HG03378 (cell line): ENCODE results near the gene C17orf107.

Experiments
- ATAC-seq: cut with Tn5 transposase; IDR thresholded peaks from one replicate; pipeline ENCODE4 v1.9.1; 2021; ENCODE audit warnings: mild to moderate bottlenecking, moderate library complexity; ENCODE audit not compliant: unreplicated experiment

The C17orf107 gene

GRCh38 chr17:4872786-4873185 is 26.6 kb upstream of the C17orf107 start:
- ATAC-seq, result no peak

- no peak for ATAC-seq
These were observed 22.2 kb upstream of the C17orf107 start for GRCh38 chr17:4877089-4877488.

- ATAC-seq, result no peak
These were observed 19.7 kb upstream of the C17orf107 start for GRCh38 chr17:4879601-4880000.

- ATAC-seq, result no peak
These were observed 18.5 kb upstream of the C17orf107 start for GRCh38 chr17:4880857-4881256.

- ATAC-seq, result no peak
These were observed 17.4 kb upstream of the C17orf107 start for GRCh38 chr17:4881761-4882555.

GRCh38 chr17:4884489-4884888 is 14.8 kb upstream of the C17orf107 start:
- no peak for ATAC-seq

GRCh38 chr17:4886830-4887229 is 12.5 kb upstream of the C17orf107 start:
- no peak for ATAC-seq

GRCh38 chr17:4887581-4887980 is 11.8 kb upstream of the C17orf107 start:
- no peak for ATAC-seq

- no peak for ATAC-seq
These were observed 7.6 kb upstream of the C17orf107 start for GRCh38 chr17:4891411-4892410.

- no peak for ATAC-seq
These were observed 6.7 kb upstream of the C17orf107 start for GRCh38 chr17:4892499-4893221.

GRCh38 chr17:4893272-4893671 is 6.1 kb upstream of the C17orf107 start:
- no peak for ATAC-seq

- ATAC-seq, result no peak
These were observed 5.4 kb upstream of the C17orf107 start for GRCh38 chr17:4893721-4894560.

- ATAC-seq, result no peak
These were observed 4.2 kb upstream of the C17orf107 start for GRCh38 chr17:4895121-4895520.

- ATAC-seq, result no peak
These were observed 3.5 kb upstream of the C17orf107 start for GRCh38 chr17:4895657-4896331.

GRCh38 chr17:4896332-4897197 is 2.8 kb upstream of the C17orf107 start:
- ATAC-seq, result no peak

- no peak for ATAC-seq
These were observed 2.1 kb upstream of the C17orf107 start for GRCh38 chr17:4897198-4897687.

- no peak for ATAC-seq
These were observed 1.6 kb upstream of the C17orf107 start for GRCh38 chr17:4897785-4898184.

GRCh38 chr17:4898351-4898750 is 985 bp upstream of the C17orf107 start:
- ATAC-seq, result no peak

- no peak for ATAC-seq
These were observed 409 bp upstream of the C17orf107 start for GRCh38 chr17:4898927-4899326.
